Vagina (tissue), 2 donors: ENCODE results near the gene PTPRE. TPM values are rescaled to one million over a fixed set of nuclear protein-coding genes. Genes with fewer than 3 reads are reported as not detected.

Experiments
- DNase-seq, 2 donors: peaks; one replicate each; pipeline ENCODE4 v3.0.0-alpha.2; 2017; ENCODE audit errors: extremely low spot score in 2 of 2
- H3K27ac ChIP-seq: fragments of 200-600 bp; sonication (generic); one replicate; pipeline ENCODE4 v1.5.1; 2019
- H3K27me3 ChIP-seq: fragments of 200-600 bp; sonication (generic); one replicate; pipeline ENCODE4 v1.5.1; 2019
- H3K36me3 ChIP-seq, 2 donors: fragments of 200-600 bp; sonication (generic); one replicate each; pipeline ENCODE4 v1.5.1; 2017 to 2019
- H3K4me1 ChIP-seq: fragments of 200-600 bp; sonication (generic); one replicate; pipeline ENCODE4 v1.5.1; 2019
- H3K4me3 ChIP-seq, 2 donors: fragments of 200-600 bp; sonication (generic); 1 replicate in 1 of 2; 2 replicates in 1 of 2; pipeline ENCODE4 v1.5.1; 2016 to 2019
- H3K9me3 ChIP-seq: fragments of 200-600 bp; sonication (generic); one replicate; pipeline ENCODE4 v1.5.1; 2019
- CTCF ChIP-seq, 3 experiments: fragments of 450-650 bp in 2 of 3; fragments of 200-600 bp in 1 of 3; sonication (generic) in 1 of 3; IDR thresholded peaks; one replicate each; pipeline ENCODE4 v1.5.1; 2017 to 2019; ENCODE audit warnings: antibody characterized with exemption in 3 of 3, mild to moderate bottlenecking in 2 of 3, moderate library complexity in 2 of 3
- POLR2A ChIP-seq, 2 donors: fragments of 450-650 bp; IDR thresholded peaks; one replicate each; pipeline ENCODE4 v1.6.1; 2017; ENCODE audit warnings: antibody characterized with exemption in 2 of 2, mild to moderate bottlenecking in 2 of 2, moderate library complexity in 2 of 2
- POLR2AphosphoS5 ChIP-seq, 2 donors: sonication (generic); formaldehyde crosslinking; IDR thresholded peaks; one replicate each; pipeline ENCODE4 v1.9.0; 2017; ENCODE audit warnings: antibody characterized with exemption in 2 of 2, mild to moderate bottlenecking in 2 of 2, low read depth in 1 of 2; ENCODE audit not compliant: insufficient read depth in 1 of 2
- intact Hi-C: fragments of 100-400 bp; cut with DNase I; formaldehyde crosslinking; loops from one replicate; pipeline ENCODE4 v1.15.1; 2023
- total RNA-seq: library from RNA; depleted of rRNA; stranded (reverse); fragments of >200 nt; gene quantifications from one replicate; pipeline ENCODE4 v1.2.3, GENCODE V29; 2016

The PTPRE gene
- total RNA-seq, 1 donor from 2014 or later, result 77.6 TPM

- Histone ChIP-seq H3K36me3 (peaks cover 0 to 10% of the 10 kb centered on the region in 2 donors), H3K27ac (no peak overlapping the region), H3K4me3 (no peak overlapping the region), H3K9me3 (no peaks in the 10 kb centered on the region), H3K27me3 (no peaks in the 10 kb centered on the region), H3K4me1 (no peaks in the 10 kb centered on the region)
- no peak for TF ChIP-seq POLR2AphosphoS5 (IDR thresholded peaks at IDR 0.05; ENCODE audit: insufficient read depth in 1 of 2, low read depth in 1 of 2)
- no peak for TF ChIP-seq CTCF (IDR thresholded peaks at IDR 0.05)
- no peak for TF ChIP-seq POLR2A (IDR thresholded peaks at IDR 0.05)
- peak in 1 of 2 donors; percentile 56 for DNase-seq
- intact Hi-C loops, result no loop called here
Observed at GRCh38 chr10:128077155-128077875, 170.4 kb downstream of the PTPRE start.

- intact Hi-C loops, result no loop called here
Observed at GRCh38 chr10:128078136-128078969, 171.4 kb downstream of the PTPRE start.

GRCh38 chr10:128080231-128080630, 173.3 kb downstream of the PTPRE start:
- TF ChIP-seq CTCF (IDR thresholded peaks at IDR 0.05) (no peak), POLR2AphosphoS5 (IDR thresholded peaks at IDR 0.05; ENCODE audit: insufficient read depth in 1 of 2, low read depth in 1 of 2) (no peak), POLR2A (IDR thresholded peaks at IDR 0.05) (no peak)
- Histone ChIP-seq H3K9me3 (no peaks in the 10 kb centered on the region), H3K36me3 (peaks cover 0 to 10% of the 10 kb centered on the region in 2 donors), H3K27me3 (no peaks in the 10 kb centered on the region), H3K4me1 (no peaks in the 10 kb centered on the region), H3K27ac (no peak overlapping the region), H3K4me3 (no peak overlapping the region)
- DNase-seq, result no peak
- intact Hi-C loops, result no loop called here

More at GRCh38 chr10:128078136-128078969, 171.4 kb downstream of the PTPRE start:
- no peak overlapping the region for H3K4me3 ChIP-seq
- peaks cover 0 to 10% of the 10 kb centered on the region in 2 donors for H3K36me3 ChIP-seq
- DNase-seq, result no peak
- TF ChIP-seq CTCF (IDR thresholded peaks at IDR 0.05) (peak; percentile 23 to 41 (median 24)), POLR2AphosphoS5 (IDR thresholded peaks at IDR 0.05; ENCODE audit: insufficient read depth in 1 of 2, low read depth in 1 of 2) (no peak), POLR2A (IDR thresholded peaks at IDR 0.05) (no peak)
- no peaks in the 10 kb centered on the region for H3K27me3 ChIP-seq
- no peaks in the 10 kb centered on the region for H3K4me1 ChIP-seq
- H3K9me3 ChIP-seq, result no peaks in the 10 kb centered on the region
- no peak overlapping the region for H3K27ac ChIP-seq

- DNase-seq, result no peak
- Histone ChIP-seq H3K27ac (no peak overlapping the region), H3K4me1 (no peaks in the 10 kb centered on the region), H3K9me3 (no peaks in the 10 kb centered on the region), H3K4me3 (no peak overlapping the region), H3K36me3 (peaks cover 0 to 10% of the 10 kb centered on the region in 2 donors), H3K27me3 (no peaks in the 10 kb centered on the region)
- no peak for TF ChIP-seq POLR2AphosphoS5 (IDR thresholded peaks at IDR 0.05; ENCODE audit: insufficient read depth in 1 of 2, low read depth in 1 of 2)
- no peak for TF ChIP-seq CTCF (IDR thresholded peaks at IDR 0.05)
- TF ChIP-seq POLR2A (IDR thresholded peaks at IDR 0.05), result no peak
- intact Hi-C loops, result no loop called here
Observed at GRCh38 chr10:128080641-128081040, 173.7 kb downstream of the PTPRE start.
